ENCODE results near the gene MT1F.

The MT1F gene

GRCh38 chr16:56625943-56626654 is 31.7 kb upstream of the MT1F start:
- no peak for DNase-seq

- no peak for DNase-seq
Observed at GRCh38 chr16:56626685-56627084, 31.1 kb upstream of the MT1F start.

- no peak for DNase-seq
Observed at GRCh38 chr16:56628486-56629350, 29.0 kb upstream of the MT1F start.

- no peak for DNase-seq
Observed at GRCh38 chr16:56629531-56629930, 28.2 kb upstream of the MT1F start.

- DNase-seq: no peak
Observed at GRCh38 chr16:56630134-56630533, 27.6 kb upstream of the MT1F start.

GRCh38 chr16:56631197-56631596 is 26.6 kb upstream of the MT1F start:
- no peak for DNase-seq

- DNase-seq: no peak
Observed at GRCh38 chr16:56631832-56632155, 26.0 kb upstream of the MT1F start.

- no peak for DNase-seq
Observed at GRCh38 chr16:56632156-56632847, 25.5 kb upstream of the MT1F start, which contains the start of gene MT1M. TSS of gene MT1M (plus strand) at chr16:56632659. CDS start at chr16:56632732, 73 bp downstream.

GRCh38 chr16:56632848-56633365 is 24.9 kb upstream of the MT1F start:
- DNase-seq: no peak

GRCh38 chr16:56633535-56633934 is 24.2 kb upstream of the MT1F start:
- no peak for DNase-seq

GRCh38 chr16:56634715-56635440 is 22.9 kb upstream of the MT1F start:
- DNase-seq: no peak

GRCh38 chr16:56635441-56635967 is 22.3 kb upstream of the MT1F start:
- no peak for DNase-seq

- no peak for DNase-seq
Observed at GRCh38 chr16:56636616-56637413, 20.9 kb upstream of the MT1F start.

GRCh38 chr16:56637814-56638750 is 19.7 kb upstream of the MT1F start, which contains the start of gene MT1A:
TSS of gene MT1A (plus strand) at chr16:56638666. CDS start at chr16:56638739, 73 bp downstream.
- DNase-seq: no peak

- DNase-seq: no peak
Observed at GRCh38 chr16:56639045-56639444, 18.7 kb upstream of the MT1F start.

GRCh38 chr16:56640076-56640475 is 17.7 kb upstream of the MT1F start:
- no peak for DNase-seq

GRCh38 chr16:56641166-56641565 is 16.6 kb upstream of the MT1F start:
- DNase-seq: no peak

GRCh38 chr16:56643080-56643778 is 14.5 kb upstream of the MT1F start:
- DNase-seq: peak; percentile 68

GRCh38 chr16:56643833-56644232 is 13.9 kb upstream of the MT1F start:
- no peak for DNase-seq

- no peak for DNase-seq
Observed at GRCh38 chr16:56645311-56645710, 12.4 kb upstream of the MT1F start.
